Putamen (tissue), 1 donor: ENCODE measurements around the gene RBM6.
A peak's percentile ranks its signal among the peaks of the same experiment; 100 is the strongest.
"Not testable (repeated sequence)": the region's sequence is repeated elsewhere in the genome, so short reads cannot be mapped to it uniquely, and the experiment has no call there.

Source experiments
- DNase-seq: peaks from one replicate; pipeline ENCODE4 v3.0.0-alpha.2; 2016; ENCODE audit warnings: low spot score

RBM6 gene

GRCh38 chr3:49992326-49992725, 52.4 kb downstream of the RBM6 start:
- DNase-seq: no peak

- no peak for DNase-seq
These were observed 54.5 kb downstream of the RBM6 start for GRCh38 chr3:49994476-49994875.

GRCh38 chr3:49996016-49996415, 56.1 kb downstream of the RBM6 start:
- no peak for DNase-seq

GRCh38 chr3:49997862-49998261, 57.9 kb downstream of the RBM6 start:
- DNase-seq: no peak

- no peak for DNase-seq
These were observed 58.4 kb downstream of the RBM6 start for GRCh38 chr3:49998326-49998725.

GRCh38 chr3:50001511-50001910, 61.6 kb downstream of the RBM6 start:
- DNase-seq: peak; percentile 16

GRCh38 chr3:50003216-50003615, 63.3 kb downstream of the RBM6 start:
- DNase-seq: no peak

GRCh38 chr3:50003824-50004223, 63.9 kb downstream of the RBM6 start:
- no peak for DNase-seq

- no peak for DNase-seq
These were observed 69.0 kb downstream of the RBM6 start for GRCh38 chr3:50008931-50009330.

GRCh38 chr3:50010959-50011358, 71.0 kb downstream of the RBM6 start:
- DNase-seq: no peak

GRCh38 chr3:50015918-50016317, 76.0 kb downstream of the RBM6 start:
- DNase-seq: no peak

- DNase-seq: no peak
These were observed 88.4 kb downstream of the RBM6 start for GRCh38 chr3:50028346-50028745.

- not testable (repeated sequence) for DNase-seq
These were observed 91.3 kb downstream of the RBM6 start for GRCh38 chr3:50031201-50031600.

GRCh38 chr3:50044976-50045375, 105.0 kb downstream of the RBM6 start:
- no peak for DNase-seq

- DNase-seq: no peak
These were observed 107.5 kb downstream of the RBM6 start for GRCh38 chr3:50047426-50047825.

- no peak for DNase-seq
These were observed 110.4 kb downstream of the RBM6 start for GRCh38 chr3:50050361-50050760.

- no peak for DNase-seq
These were observed 117.8 kb downstream of the RBM6 start for GRCh38 chr3:50057756-50058155.

- no peak for DNase-seq
These were observed 128.2 kb downstream of the RBM6 start for GRCh38 chr3:50068134-50068533.

- no peak for DNase-seq
These were observed 138.1 kb downstream of the RBM6 start for GRCh38 chr3:50078091-50078490.

- no peak for DNase-seq
These were observed 138.7 kb downstream of the RBM6 start for GRCh38 chr3:50078622-50079021.

GRCh38 chr3:50084951-50085350, 145.0 kb downstream of the RBM6 start:
- not testable (repeated sequence) for DNase-seq

GRCh38 chr3:50088725-50089608, 149.0 kb downstream of the RBM6 start, which contains the start of gene RBM5:
Gene RBM5 (plus strand): TSS chr3:50088919. CDS start chr3:50090435, 1,516 bp downstream.
- DNase-seq: peak; percentile 94

- DNase-seq: no peak
These were observed 149.6 kb downstream of the RBM6 start for GRCh38 chr3:50089609-50089945.

GRCh38 chr3:50090984-50091383, 151.0 kb downstream of the RBM6 start:
- no peak for DNase-seq
